NCI-H748 (cell line): ENCODE measurements around the gene ULBP2.
"Not testable (repeated sequence)": the region's sequence is repeated elsewhere in the genome, so short reads cannot be mapped to it uniquely, and the experiment has no call there.

Source experiments
- DNase-seq: peaks from one replicate; lab custom pipeline; 2025; ENCODE audit not compliant: unreplicated experiment; lab: John Stamatoyannopoulos, UW

ULBP2 gene

DNA sequence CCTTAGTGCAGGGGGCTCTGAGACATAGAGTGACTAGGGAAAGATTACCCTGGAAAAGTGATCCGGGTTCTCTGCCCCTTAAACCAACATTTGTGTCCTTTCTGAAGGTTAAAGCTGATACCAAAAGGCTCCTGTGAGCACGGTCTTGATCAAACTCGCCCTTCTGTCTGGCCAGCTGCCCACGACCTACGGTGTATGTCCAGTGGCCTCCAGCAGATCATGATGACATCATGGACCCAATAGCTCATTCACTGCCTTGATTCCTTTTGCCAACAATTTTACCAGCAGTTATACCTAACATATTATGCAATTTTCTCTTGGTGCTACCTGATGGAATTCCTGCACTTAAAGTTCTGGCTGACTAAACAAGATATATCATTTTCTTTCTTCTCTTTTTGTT is 6.8 kb downstream of the ULBP2 start:
- no peak for DNase-seq

DNA sequence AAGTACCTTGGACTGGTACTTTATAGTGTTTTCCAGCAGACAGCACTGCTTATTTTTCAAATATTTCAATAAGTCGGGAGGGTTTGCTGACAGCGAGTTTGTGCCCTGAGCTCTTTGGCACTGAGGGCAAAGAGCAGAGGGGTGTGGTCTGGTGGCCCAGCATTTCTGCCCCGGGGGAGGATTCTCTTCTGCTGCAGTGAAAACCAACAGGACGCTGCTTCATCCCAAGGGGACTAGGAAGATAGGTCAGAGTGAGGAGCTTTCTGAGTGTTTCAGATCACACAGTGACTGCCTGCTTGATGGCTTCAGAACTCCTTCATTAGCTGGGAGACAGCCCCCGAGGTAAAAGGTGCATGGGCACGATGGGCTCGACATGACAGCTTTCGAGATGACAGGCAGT is 8.6 kb downstream of the ULBP2 start:
- DNase-seq, result no peak

DNA sequence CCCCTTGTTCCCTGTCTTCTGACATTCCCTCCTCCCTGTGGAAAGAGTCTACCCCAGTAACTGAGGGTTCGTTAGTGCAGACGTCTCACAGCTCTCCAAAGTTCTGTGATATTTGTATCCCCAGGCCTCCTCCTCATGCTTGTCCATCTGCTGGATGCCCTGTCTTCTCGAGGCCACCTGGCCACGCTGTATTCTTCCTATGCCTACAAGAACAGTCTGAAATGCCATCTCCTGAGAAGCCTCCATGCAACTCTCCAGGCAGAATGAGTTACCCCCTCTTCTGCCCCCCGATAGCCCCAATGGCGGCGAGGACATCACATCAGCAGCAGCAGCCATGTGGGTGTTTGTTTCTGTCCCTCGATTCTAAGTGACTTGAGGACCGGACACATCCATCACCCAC is 9.3 kb downstream of the ULBP2 start:
- no peak for DNase-seq

DNA sequence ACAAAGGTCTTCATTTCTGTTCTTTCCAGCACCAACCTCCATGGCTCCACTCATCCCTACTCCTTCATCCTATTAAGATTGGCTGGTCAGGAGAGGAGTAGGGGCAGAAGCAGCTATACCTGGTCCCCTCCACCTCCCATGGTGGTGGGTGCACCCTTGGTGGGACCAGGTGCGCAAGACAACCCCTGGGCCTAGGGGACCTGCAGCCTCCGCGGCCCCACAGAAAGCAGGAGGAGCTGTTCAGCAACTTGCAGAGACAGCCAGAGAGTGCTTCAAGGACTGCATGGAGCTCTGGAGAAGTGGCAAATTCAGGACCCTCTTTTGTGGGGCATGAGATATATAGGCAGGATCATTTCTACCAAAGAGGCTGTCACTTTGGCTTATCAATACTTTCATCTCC is 9.8 kb downstream of the ULBP2 start:
- no peak for DNase-seq

DNA sequence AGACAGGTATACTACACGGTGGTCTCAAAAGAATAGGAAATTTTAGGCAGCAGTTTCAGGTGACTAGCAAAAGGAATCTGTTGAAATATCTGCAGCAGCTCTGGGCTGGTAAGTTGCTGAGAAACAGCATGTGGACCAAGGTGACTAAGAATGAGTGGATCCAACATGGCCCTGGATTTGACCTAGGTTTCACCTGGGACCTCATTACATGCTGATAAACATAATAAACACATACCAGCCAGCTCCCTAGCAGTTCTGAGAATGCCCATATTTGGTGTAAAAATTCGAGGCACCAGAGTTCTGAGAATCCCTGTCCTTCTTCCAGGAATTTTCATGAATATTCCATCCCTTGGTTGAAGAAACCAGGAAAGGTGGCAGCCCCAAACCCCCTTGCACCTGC is 11.6 kb downstream of the ULBP2 start:
- DNase-seq, result not testable (repeated sequence)

DNA sequence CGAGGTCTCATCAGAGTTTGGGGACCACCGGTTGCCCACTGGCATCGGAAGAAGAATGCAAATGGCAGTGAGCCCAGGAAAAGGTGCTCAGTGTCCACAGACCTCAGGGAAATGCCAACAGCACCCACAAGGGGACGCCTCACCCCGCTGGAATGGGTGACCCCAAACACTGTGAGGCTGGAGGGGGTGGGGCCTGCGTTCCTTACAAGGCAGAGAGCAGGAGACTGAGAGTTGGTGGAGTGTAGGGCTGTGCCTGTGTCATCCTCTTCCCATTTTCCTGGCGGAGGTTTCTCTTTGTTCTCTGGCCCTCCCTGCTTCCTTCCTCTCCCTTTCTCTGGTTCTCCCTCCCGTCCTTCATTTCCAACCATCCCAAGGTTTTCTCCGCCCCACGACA is 12.1 kb downstream of the ULBP2 start:
- DNase-seq, result not testable (repeated sequence)

DNA sequence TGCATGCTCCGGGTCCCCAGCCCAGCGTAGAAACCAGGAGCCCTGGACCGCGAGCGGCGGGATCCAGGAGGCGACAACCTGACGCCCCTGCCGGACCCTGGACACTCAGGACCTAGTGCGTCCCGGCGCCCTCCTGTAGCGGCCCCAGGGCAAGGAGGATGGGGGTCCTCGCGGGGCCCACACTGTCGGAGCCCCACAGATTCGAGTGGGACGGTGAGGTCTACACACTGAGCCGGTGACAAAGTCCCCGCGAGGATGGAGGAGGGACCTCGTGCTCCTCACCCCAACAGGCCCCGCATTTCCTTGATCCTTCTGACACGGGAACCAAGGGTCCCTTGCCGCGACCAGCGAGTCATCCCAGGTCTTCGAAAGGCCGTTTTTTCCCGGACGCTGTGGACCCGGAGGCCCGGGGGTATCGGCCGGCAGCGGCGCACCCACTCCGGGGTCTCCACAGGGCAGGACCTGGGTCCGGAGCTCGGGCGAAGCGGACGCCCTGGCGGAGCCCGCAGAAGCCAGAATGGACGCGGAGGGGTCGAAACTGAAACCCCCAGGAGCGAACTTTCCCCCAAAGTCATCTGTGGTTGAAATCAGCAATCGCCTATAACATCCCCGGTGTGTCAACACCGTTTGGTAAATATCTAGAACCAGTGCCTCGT is 12.6 kb downstream of the ULBP2 start:
- DNase-seq, result not testable (repeated sequence)

DNA sequence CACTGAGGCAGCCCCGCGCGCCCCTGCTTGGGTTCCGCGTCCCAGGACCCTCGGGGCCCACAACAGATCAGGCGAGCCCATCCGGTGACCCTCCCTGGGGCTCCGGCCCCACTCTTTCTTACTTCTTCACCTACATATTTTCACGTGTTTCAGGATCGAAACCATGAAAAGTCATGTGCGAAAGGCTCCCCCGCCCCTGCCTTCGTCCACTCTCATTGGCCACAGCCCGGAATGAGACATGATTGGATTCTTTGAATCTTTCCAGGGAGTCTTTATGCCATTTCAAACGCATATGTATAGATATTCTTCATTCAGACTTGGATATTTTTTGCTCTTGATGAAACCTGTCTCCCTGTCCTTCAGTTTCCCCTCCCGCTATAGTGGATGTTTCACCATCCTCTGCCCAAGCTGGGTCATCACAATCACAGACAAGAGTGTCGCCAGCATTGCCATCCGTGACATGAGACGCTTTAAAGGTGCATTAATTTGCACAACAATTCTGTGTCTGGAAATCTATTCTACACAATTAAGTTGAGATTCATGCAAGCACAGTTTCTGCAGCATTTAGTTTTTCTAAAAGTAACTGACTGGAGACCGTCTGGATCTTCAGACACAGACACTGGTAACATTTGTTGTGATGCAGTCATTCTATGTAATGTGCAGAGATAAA is 13.3 kb downstream of the ULBP2 start:
- DNase-seq, result not testable (repeated sequence)

DNA sequence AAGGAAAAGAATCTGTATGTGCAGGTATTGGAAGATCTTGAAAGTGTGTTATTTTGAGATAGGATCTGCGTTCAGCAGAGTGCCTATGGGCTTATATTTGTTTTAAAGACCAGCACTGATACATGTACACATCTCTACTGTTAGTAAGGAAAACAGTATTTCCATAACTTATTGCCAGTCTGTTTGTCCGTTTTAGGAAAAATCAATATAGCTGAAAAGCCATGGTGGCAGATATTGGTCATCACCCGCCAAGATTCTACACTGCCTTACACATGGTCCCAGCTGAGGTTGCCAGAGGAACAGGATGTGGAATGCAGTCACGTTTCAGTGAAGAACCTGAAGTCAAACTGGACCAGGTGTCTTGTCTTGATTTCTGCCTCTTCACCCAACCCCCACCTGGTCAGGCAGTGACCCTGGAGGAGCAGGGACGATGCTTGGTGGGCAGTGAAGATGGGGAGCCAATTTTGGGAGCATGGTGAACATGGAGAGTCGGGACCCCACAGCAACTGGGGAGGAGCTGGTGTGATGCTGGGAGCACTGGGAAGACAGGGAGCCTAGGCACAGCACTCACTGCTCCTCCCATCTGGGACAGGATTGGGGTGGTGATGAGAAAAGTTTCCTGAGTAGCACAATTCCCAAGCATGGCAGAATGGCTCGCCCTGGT is 14.0 kb downstream of the ULBP2 start:
- not testable (repeated sequence) for DNase-seq

DNA sequence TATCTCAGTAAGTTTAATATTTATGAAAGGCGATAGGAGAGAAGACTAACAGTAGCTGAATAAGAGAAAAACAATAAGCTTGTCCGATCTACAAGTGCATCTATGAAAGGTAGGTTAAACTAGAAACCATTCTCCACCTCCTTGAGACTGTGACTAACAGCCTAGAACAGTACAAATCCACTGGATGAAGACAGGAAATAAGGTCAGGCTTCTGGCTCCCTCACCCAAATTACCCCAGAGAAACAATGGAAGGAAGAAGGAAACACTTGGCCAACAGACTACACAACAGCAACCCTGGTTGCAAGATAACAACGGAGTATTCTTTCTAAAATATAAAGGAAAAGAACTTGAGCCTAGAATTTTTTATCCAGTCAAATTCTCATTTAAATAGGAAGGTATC is 16.3 kb downstream of the ULBP2 start:
- not testable (repeated sequence) for DNase-seq

DNA sequence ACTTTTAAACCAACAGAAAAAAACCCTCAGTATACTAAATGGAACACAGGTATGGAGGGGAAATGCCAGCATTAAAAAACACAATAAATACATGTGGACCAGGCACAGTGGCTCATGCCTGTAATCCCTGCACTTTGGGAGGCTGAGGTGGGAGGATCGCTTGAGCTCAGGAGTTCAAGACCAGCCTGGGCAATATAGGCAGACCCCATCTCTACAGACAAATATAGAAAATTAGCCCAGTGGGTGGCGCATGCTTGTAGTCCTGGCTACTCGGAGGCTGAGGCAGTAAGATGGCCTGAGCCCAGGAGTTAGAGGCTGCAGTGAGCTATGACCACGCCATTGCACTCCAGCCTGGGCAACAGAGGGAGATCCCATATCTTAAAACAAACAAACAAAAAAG is 18.0 kb downstream of the ULBP2 start:
- not testable (repeated sequence) for DNase-seq

DNA sequence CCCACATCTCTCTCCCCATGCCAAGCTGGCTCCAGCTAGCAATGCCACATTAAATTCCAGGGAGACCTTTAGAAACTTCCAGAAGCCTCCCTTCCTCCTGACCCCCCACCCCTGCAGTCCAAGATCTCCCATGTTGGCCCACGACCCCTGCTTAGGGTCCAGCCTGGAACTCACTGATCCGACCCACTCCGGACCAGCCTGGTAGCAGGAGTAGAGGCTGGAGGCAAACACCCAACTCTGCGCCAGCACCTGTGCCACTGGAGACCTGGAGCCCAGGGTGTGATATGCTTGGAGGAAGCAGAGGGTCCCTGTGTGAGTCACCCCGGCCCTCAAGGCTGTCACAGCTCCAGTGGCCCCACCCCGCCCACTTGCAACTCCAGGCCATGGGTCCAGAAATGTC is 18.7 kb downstream of the ULBP2 start:
- DNase-seq, result no peak

DNA sequence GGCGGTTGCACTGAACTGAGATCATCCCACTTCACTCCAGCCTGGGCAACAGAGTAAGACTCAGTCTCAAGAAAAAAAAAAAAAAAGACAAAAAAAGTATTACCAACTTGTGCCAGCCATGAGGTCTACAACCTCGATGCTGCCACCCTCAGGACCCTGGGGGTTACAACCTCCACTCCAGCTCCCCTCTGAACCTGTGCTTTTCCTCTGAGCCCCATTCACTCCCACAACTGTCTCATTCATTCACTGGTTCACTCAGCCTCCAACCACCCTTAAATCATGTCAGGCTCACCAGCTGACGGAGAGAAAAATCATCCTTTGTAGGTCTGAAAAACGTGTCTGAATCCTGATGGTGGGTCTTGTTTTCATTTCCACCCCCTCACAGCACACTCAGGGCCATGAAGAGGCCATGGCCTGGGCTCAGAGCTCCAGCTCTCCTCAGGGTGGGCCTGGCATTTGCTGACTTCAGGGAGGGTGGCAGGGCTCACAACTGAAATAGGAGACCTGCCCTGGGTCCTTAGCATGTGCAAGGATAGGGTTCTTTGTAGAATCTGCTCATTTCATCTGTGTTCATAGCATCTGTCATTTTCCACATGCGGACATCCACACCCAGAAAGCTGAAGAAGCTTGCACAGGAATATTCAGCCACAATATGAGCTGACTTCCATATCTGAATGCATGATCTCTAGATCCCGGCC is 20.1 kb downstream of the ULBP2 start:
- peak; percentile 19 for DNase-seq

DNA sequence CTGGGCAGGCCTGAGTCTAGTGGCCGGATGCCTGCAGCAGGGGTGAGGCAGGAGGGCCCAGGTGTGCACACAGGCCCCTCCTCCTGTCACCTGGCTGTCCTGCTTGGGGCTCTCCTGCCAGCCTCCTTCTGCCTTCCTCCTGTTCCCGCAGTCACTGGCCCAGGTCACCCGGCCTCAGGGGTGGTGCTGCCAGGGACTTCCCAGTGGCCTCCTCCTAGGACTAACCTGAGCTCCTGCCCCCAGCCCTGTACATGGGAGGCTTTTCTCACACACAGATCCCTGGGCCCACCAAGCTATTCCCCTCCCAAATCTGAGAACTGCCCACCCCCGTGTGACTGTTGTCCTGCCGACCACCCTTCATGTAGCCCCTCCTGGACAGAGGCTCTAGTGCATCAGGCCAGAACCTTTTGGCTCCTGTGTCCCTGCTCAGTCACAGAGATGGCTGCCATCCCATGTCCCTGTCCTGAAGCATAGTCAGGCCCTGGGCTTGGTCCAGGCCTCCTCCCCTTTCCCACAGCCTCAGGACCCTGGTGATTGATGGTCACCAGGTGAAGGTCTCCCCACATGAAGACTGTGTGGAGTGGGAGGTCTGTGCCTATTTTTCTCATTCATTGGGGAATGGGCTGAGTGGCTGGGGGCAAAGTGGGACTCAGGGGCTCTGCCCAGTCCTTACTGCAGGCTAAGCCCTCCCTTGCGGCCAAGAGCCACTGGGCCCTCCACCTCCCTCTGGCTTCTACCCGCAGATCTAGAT is 20.8 kb downstream of the ULBP2 start:
- no peak for DNase-seq

DNA sequence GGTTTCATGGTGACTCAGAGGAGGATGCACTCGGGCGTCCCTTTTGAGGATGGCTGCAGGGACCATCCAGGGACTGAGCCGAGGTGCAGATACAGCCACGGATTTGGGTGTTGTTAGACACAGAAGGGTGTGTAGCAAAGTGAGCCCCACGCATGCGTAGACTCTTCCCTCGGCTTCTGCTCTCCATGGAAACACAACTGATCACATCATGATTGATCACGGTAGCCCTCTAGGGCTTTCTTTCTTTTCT is 21.3 kb downstream of the ULBP2 start:
- peak; percentile 78 for DNase-seq

DNA sequence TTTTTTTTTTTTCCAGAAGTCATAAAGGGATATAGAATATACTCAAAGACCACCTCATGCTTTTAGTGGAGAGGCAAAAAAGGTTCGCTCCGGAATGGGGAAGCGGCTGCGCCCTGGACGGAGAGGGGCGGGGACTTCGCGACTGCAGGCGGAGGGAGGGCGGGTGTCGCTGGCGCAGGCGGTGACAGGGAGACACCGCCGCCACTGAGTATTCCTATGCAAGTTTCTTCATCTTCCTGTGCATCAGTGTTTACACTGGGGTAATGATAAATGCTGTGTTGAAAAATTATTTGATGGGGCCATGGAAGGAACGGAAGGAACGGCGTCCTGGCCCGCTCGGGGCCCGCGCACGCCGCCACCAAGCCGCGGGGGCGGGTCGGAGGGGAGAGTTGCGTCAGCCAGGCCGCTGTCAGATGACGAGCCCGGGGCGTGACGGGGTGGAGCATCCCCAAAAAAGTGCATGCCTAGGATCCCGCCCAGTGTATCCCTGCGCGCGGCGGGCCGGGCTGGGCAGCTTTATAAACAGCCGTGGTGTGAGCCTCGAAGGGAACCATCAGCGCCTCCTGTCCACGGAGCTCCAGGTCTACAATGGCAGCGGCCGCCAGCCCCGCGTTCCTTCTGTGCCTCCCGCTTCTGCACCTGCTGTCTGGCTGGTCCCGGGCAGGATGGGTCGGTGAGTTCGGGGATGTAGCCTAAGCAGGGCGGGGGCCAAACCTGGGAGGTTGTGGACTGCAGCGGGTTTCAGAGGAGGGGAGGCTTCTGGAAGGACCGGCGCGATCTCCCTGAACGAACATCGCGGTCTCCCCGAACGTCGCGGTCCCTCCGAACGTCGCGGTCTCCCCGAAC is 21.9 kb downstream of the ULBP2 start, which contains the start of gene ULBP1:
Gene ULBP1 (plus strand): TSS at position 482 of the 846 bp plus-strand sequence. CDS start 107 bp downstream, at position 589.
- peak; percentile 94 for DNase-seq

DNA sequence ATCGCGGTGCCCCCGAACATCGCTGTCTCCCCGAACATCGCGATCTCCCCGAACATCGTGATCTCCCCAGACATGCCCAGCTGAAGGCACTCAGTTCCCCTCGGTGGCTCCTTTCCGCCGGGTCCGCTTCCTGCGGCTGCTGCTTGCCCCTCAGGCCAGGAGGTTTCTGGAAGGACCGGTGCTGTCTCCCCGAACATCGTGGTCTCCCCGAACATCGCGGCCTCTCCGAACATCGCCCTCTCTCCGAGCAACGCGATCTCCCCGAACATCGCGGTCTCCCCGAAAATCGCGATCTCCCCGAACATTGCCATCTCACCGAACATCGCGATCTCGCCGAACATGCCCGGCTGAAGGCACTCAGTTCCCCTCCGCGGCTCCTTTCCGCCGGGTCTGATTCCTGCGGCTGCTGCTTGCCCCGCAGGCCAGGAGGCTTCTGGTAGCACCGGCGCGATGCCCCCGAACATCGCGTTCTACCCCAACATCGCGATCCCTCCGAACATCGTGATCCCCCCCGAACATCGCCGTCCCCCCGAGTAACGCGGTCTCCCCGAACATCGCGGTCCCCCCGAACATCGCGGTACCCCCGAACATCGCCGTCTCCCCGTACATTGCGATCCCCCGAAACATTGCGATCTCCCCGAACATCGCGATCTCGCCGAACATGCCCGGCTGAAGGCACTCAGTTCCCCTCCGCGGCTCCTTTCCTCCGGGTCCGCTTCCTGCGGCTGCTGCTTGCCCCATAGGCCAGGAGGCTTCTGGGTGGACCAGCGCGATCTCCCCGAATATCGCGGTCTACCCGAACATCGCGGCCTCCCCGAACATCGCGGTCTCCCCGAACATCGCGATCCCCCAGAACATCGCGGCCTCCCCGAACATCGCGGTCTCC is 22.7 kb downstream of the ULBP2 start:
- peak; percentile 58 for DNase-seq

DNA sequence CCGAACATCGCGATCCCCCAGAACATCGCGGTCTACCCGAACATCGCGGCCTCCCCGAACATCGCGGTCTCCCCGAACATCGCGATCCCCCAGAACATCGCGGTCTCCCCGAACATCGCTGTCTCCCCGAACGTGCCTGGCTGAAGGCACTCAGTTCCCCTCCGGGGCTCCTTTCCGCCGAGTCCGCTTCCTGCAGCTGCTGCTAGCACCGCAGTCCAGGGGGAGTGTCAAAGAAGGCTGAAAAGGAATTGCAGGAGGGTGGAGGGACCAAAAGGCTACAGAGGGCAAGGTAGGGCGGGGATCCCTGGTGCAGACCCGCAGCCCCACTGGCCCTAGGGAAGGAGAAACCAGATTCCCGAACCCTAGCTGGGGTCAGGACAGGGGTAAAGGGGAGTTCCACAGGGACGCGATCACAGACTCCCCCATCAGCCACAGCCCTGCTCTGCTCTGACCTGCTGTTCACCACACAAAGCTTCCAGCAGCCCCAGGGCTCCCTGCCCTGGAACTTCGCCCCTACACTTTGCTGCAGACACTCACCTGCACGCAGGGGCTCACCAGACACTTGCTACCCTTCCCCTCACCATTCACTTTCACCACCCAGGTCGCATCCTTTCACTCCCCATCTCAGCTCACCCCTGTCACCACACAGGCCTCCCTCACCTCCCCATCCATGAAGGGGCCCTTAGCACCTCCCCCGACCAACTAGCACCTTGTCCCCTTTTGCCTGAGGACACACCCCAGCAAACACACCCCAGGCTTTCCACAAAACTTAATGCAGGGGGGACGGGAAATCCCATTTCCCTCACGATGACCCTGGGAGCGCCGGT is 23.6 kb downstream of the ULBP2 start:
- DNase-seq, result peak; percentile 54
